Left ventricle myocardium inferior (tissue), 1 donor: ENCODE data around the gene TSNAXIP1. TPM values are rescaled to one million over a fixed set of nuclear protein-coding genes. Genes with fewer than 3 reads are reported as not detected.

Experiments
- DNase-seq: peaks from one replicate; pipeline ENCODE4 v3.0.0-alpha.2; 2020
- H3K27ac ChIP-seq: fragments of 200-600 bp; replicated peaks from 2 replicates; pipeline ENCODE4 v1.8.0; 2021
- H3K27me3 ChIP-seq: fragments of 200-600 bp; 2 replicates; pipeline ENCODE4 v1.8.0; 2021; ENCODE audit warnings: low read depth
- H3K36me3 ChIP-seq: fragments of 200-600 bp; 2 replicates; pipeline ENCODE4 v1.8.0; 2021
- H3K4me1 ChIP-seq: fragments of 200-600 bp; 2 replicates; pipeline ENCODE4 v1.8.0; 2021
- H3K4me3 ChIP-seq: fragments of 200-600 bp; 2 replicates; pipeline ENCODE4 v1.8.0; 2021; ENCODE audit warnings: mild to moderate bottlenecking, moderate library complexity
- H3K9me3 ChIP-seq: fragments of 200-600 bp; replicated peaks from 2 replicates; pipeline ENCODE4 v1.8.0; 2021
- intact Hi-C: fragments of 100-400 bp; cut with micrococcal nuclease; formaldehyde crosslinking; loops from one replicate; pipeline ENCODE4 v1.11.0; 2022
- total RNA-seq: library from RNA; stranded (reverse); fragmentation: NEBNext Ultra II Directional; extraction: Animal tissue kit (Norgen Biotek cat#: 25700); gene quantifications from one replicate; pipeline ENCODE4 v1.2.1, GENCODE V29; 2021
- TF ChIP-seq, protein P1 (sequence below): fragments of 200-600 bp; IDR thresholded peaks from 2 replicates; pipeline ENCODE4 v1.8.0; 2021; ENCODE audit warnings: antibody characterized with exemption, mild to moderate bottlenecking, borderline replicate concordance
- donor health status: DM: no; HTN: yes; CAD: no; lungs with severe emphysema.

Gene TSNAXIP1
- total RNA-seq, 1 donor from 2014 or later: 0.49 TPM

DNA sequence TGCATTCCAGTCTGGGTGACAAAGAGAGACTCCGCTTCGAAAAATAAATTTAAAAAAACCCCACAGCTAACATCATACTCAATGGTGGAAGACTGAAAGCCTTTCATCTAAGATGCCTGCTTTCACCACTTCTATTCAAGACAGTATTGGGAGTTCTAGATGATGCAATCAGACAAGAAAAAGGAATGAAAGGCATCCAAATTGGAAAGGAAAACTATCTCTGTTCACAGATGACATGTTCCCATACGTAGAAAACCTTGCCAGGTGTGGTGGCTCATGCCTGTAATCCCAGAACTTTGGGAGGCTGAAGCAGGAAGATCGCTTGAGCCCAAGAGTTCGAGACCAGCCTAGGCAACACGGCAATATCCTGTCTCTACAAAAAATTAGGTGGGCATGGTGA lies 31.4 kb upstream of the TSNAXIP1 start:
- TF ChIP-seq, protein P1, sequence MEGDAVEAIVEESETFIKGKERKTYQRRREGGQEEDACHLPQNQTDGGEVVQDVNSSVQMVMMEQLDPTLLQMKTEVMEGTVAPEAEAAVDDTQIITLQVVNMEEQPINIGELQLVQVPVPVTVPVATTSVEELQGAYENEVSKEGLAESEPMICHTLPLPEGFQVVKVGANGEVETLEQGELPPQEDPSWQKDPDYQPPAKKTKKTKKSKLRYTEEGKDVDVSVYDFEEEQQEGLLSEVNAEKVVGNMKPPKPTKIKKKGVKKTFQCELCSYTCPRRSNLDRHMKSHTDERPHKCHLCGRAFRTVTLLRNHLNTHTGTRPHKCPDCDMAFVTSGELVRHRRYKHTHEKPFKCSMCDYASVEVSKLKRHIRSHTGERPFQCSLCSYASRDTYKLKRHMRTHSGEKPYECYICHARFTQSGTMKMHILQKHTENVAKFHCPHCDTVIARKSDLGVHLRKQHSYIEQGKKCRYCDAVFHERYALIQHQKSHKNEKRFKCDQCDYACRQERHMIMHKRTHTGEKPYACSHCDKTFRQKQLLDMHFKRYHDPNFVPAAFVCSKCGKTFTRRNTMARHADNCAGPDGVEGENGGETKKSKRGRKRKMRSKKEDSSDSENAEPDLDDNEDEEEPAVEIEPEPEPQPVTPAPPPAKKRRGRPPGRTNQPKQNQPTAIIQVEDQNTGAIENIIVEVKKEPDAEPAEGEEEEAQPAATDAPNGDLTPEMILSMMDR: no peak
- Histone ChIP-seq H3K4me3 (no peak overlapping the region), H3K27ac (no peak overlapping the region), H3K36me3 (peaks cover 14% of the 10 kb centered on the region), H3K4me1 (peaks cover 41% of the 10 kb centered on the region), H3K9me3 (no peaks in the 10 kb centered on the region), H3K27me3 (no peaks in the 10 kb centered on the region)
- intact Hi-C loops: no loop called here
- no peak for DNase-seq

- peaks cover 40% of the 10 kb centered on the region for H3K4me1 ChIP-seq
- no peak overlapping the region for H3K4me3 ChIP-seq
- no peak overlapping the region for H3K27ac ChIP-seq
- H3K27me3 ChIP-seq: no peaks in the 10 kb centered on the region
- intact Hi-C loops: no loop called here
- H3K36me3 ChIP-seq: peaks cover 5% of the 10 kb centered on the region
- DNase-seq: no peak
- TF ChIP-seq, protein P1: no peak
- H3K9me3 ChIP-seq: no peaks in the 10 kb centered on the region
Measured at GRCh38 chr16:67779256-67780014, 27.3 kb upstream of the TSNAXIP1 start.

- Histone ChIP-seq H3K36me3 (peaks cover 5% of the 10 kb centered on the region), H3K9me3 (no peaks in the 10 kb centered on the region), H3K27me3 (no peaks in the 10 kb centered on the region), H3K4me3 (no peak overlapping the region), H3K27ac (no peak overlapping the region), H3K4me1 (peaks cover 38% of the 10 kb centered on the region)
- TF ChIP-seq, protein P1: no peak
- intact Hi-C loops: no loop called here
- DNase-seq: no peak
Measured at GRCh38 chr16:67780847-67781564, 25.7 kb upstream of the TSNAXIP1 start.

DNA sequence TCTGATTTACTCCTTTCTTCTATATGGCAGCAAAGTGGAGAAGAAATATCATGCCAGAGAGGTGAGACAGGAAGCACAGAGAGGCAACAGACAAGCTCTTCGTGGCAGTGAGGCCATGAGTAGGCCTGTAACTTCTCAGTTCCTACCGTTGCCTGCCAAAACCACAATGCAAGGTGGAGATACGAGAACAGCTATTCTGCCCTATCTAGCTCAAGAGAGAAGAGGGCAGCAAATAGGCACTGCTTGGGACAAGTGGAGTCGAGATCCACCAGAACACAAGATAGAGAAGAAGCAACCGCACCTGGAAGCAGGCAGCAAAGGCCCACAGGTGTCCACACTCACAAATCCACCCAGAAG lies 25.1 kb upstream of the TSNAXIP1 start:
- Histone ChIP-seq H3K36me3 (peaks cover 5% of the 10 kb centered on the region), H3K9me3 (no peaks in the 10 kb centered on the region), H3K4me1 (peaks cover 38% of the 10 kb centered on the region), H3K27me3 (no peaks in the 10 kb centered on the region), H3K27ac (no peak overlapping the region), H3K4me3 (no peak overlapping the region)
- TF ChIP-seq, protein P1: no peak
- intact Hi-C loops: no loop called here
- no peak for DNase-seq

- Histone ChIP-seq H3K36me3 (peaks cover 5% of the 10 kb centered on the region), H3K9me3 (no peaks in the 10 kb centered on the region), H3K27me3 (no peaks in the 10 kb centered on the region), H3K4me1 (peaks cover 38% of the 10 kb centered on the region), H3K27ac (no peak overlapping the region), H3K4me3 (no peak overlapping the region)
- TF ChIP-seq, protein P1: no peak
- no peak for DNase-seq
- intact Hi-C loops: no loop called here
Measured at GRCh38 chr16:67782567-67783352, 23.9 kb upstream of the TSNAXIP1 start.
